Large intestine (tissue), 3 donors: ENCODE measurements around the gene MAP4K4. TPM values are rescaled to one million over a fixed set of nuclear protein-coding genes. Genes with fewer than 3 reads are reported as not detected.

Experiments
- DNase-seq, 2 donors: peaks; one replicate each; pipeline versions ENCODE4 v3.0.0 to v3.0.0-alpha.2; 2013
- H3K27ac ChIP-seq: one replicate; pipeline ENCODE4 v1.5.1; 2013; ENCODE audit warnings: low read length
- H3K27me3 ChIP-seq: 2 replicates; pipeline ENCODE4 v1.6.1; 2013; ENCODE audit warnings: low read length; ENCODE audit not compliant: control insufficient read depth, insufficient read depth
- H3K36me3 ChIP-seq: 2 replicates; pipeline ENCODE4 v1.6.1; 2013; ENCODE audit warnings: low read length; ENCODE audit not compliant: control insufficient read depth, insufficient read depth
- H3K4me1 ChIP-seq: one replicate; pipeline ENCODE4 v1.6.1; 2013; ENCODE audit warnings: low read length; ENCODE audit not compliant: control insufficient read depth, insufficient read depth
- H3K4me3 ChIP-seq: one replicate; pipeline ENCODE4 v1.5.1; 2013; ENCODE audit warnings: low read length
- H3K9me3 ChIP-seq: one replicate; pipeline ENCODE4 v1.6.1; 2013; ENCODE audit warnings: mild to moderate bottlenecking, low read depth, low read length, moderate library complexity; ENCODE audit not compliant: control insufficient read depth
- WGBS: methylation state at CpG from one replicate; pipeline ENCODE4 v1.1.5; 2013; ENCODE audit warnings: low lambda C conversion rate; ENCODE audit not compliant: insufficient coverage; 5-methylcytosine and 5-hydroxymethylcytosine counted together
- polyA plus RNA-seq: library from polyadenylated mRNA; unstranded; fragments of 120-200 nt; gene quantifications from one replicate; pipeline ENCODE4 v1.2.1, GENCODE V29; 2013

MAP4K4 gene
- polyA plus RNA-seq, 1 donor, result 39.5 TPM

GRCh38 chr2:101704816-101705578 lies 7.5 kb downstream of the MAP4K4 start:
- H3K27ac ChIP-seq, result no peak overlapping the region

GRCh38 chr2:101706121-101706818 lies 8.8 kb downstream of the MAP4K4 start:
- H3K27me3 ChIP-seq, result no peaks in the 10 kb centered on the region
- WGBS, result 63% methylated on average over 3 of the region's 4 CpGs
- H3K9me3 ChIP-seq, result no peaks in the 10 kb centered on the region
- H3K36me3 ChIP-seq, result peaks cover 6% of the 10 kb centered on the region
- H3K27ac ChIP-seq, result no peak overlapping the region
- peaks cover 3% of the 10 kb centered on the region for H3K4me1 ChIP-seq
- H3K4me3 ChIP-seq, result no peak overlapping the region
- no peak for DNase-seq

More at GRCh38 chr2:101704816-101705578, 7.5 kb downstream of the MAP4K4 start:
- Histone ChIP-seq H3K36me3 (peaks cover 6% of the 10 kb centered on the region), H3K4me1 (no peaks in the 10 kb centered on the region), H3K27me3 (no peaks in the 10 kb centered on the region), H3K9me3 (no peaks in the 10 kb centered on the region), H3K4me3 (no peak overlapping the region)
- DNase-seq, result no peak
- 100% methylated on average over 1 of the region's 3 CpGs for WGBS

GRCh38 chr2:101706819-101707177 lies 9.3 kb downstream of the MAP4K4 start:
- Histone ChIP-seq H3K27ac (no peak overlapping the region), H3K36me3 (peaks cover 6% of the 10 kb centered on the region), H3K27me3 (no peaks in the 10 kb centered on the region), H3K4me1 (peaks cover 3% of the 10 kb centered on the region), H3K4me3 (no peak overlapping the region), H3K9me3 (no peaks in the 10 kb centered on the region)
- WGBS, result no CpG with 5 or more reads among the region's 1 CpG
- no peak for DNase-seq

DNA sequence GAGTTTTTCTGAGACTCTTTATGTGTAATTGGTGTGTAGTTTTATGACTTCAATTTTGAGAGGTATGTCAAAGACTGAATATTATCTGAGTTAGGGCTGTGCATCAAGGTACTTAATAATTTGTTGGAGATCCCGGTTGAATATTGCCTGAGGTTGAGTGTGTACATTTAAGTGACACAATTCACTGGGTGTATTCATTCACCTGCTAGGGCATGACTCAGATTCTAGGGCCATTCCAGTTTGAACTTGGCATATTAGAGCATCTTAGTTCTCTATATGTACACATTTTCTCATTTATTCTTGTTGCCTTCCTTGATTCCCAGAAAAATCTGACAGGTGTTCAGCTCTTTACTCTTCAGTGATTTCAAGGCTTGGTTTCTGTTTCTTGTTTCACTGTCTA lies 12.5 kb downstream of the MAP4K4 start:
- H3K36me3 ChIP-seq, result no peaks in the 10 kb centered on the region
- no peak for DNase-seq
- H3K4me3 ChIP-seq, result no peak overlapping the region
- H3K27me3 ChIP-seq, result no peaks in the 10 kb centered on the region
- no peaks in the 10 kb centered on the region for H3K9me3 ChIP-seq
- no CpG with 5 or more reads among the region's 1 CpG for WGBS
- peaks cover 3% of the 10 kb centered on the region for H3K4me1 ChIP-seq
- no peak overlapping the region for H3K27ac ChIP-seq

DNA sequence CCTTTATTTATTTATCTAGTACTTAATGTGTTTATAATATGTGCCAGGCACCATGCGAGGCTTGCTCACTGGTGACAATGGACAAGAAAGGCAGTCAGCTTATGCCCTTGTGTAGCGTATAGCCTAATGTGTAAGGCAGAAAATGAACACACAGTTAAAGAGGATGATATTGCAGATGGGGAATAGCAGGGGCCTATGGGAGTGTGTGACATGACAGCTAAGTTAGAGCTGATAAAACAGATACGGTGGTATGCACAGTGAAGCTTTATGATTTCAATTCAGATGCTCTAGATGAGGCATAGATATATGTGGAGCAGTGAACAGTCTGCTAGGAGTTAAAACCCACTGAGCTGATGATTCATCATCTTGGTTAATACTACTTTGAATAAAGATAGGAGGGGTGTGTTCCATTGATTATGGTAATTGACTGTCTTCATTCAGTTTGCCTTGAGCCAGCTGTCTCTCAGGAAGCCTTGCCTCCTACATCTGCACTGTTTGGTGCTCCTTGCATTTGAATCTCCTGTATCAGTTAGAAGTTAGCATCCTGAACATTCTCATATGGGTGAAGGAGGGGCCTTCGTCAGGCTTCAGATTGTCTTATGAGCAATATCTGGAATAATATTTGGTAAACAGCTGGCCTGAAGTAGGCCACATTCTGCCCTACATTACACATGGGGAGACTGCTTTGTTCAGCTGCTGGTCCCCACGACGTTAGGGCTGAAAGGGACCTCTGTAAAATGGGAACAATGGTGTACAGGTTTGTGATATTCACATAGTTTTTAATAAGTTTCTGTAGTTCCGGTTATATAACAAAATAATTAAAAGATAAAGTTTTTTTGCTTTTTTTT lies 13.2 kb downstream of the MAP4K4 start:
- Histone ChIP-seq H3K4me3 (no peak overlapping the region), H3K27ac (no peak overlapping the region), H3K36me3 (no peaks in the 10 kb centered on the region), H3K4me1 (peaks cover 3% of the 10 kb centered on the region), H3K27me3 (no peaks in the 10 kb centered on the region), H3K9me3 (no peaks in the 10 kb centered on the region)
- 100% methylated on average over 1 of the region's 7 CpGs for WGBS
- DNase-seq, result no peak

DNA sequence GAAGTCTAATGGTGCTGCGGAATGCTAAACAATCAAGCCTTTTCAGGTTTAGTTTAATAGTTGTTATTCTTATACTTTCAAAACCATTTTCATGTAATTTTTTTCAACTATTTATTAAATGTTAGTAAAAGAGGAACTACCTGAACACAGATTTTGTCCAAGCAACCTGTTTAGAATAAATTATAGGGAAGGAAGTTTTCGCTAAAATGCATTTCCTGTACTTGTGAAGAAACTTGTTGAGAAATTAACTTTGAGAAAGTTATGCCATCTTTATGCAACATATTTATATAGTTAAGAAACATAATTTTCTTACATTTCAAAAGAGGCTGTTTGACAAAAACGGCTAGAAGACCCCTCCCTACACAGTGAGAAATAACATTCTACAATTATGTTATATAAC lies 16.6 kb downstream of the MAP4K4 start:
- H3K4me1 ChIP-seq, result peaks cover 3% of the 10 kb centered on the region
- DNase-seq, result no peak
- H3K27me3 ChIP-seq, result no peaks in the 10 kb centered on the region
- WGBS, result 89% methylated on average over 1 of the region's 3 CpGs
- H3K9me3 ChIP-seq, result no peaks in the 10 kb centered on the region
- no peak overlapping the region for H3K27ac ChIP-seq
- no peak overlapping the region for H3K4me3 ChIP-seq
- no peaks in the 10 kb centered on the region for H3K36me3 ChIP-seq

GRCh38 chr2:101717071-101717845 lies 19.8 kb downstream of the MAP4K4 start:
- Histone ChIP-seq H3K36me3 (no peaks in the 10 kb centered on the region), H3K4me3 (no peak overlapping the region), H3K4me1 (no peaks in the 10 kb centered on the region), H3K27me3 (no peaks in the 10 kb centered on the region), H3K9me3 (no peaks in the 10 kb centered on the region), H3K27ac (no peak overlapping the region)
- 88% methylated on average over 3 of the region's 9 CpGs for WGBS
- DNase-seq, result no peak

GRCh38 chr2:101718479-101718878 lies 21.0 kb downstream of the MAP4K4 start:
- Histone ChIP-seq H3K4me1 (no peaks in the 10 kb centered on the region), H3K9me3 (no peaks in the 10 kb centered on the region), H3K27ac (no peak overlapping the region), H3K36me3 (no peaks in the 10 kb centered on the region), H3K27me3 (no peaks in the 10 kb centered on the region), H3K4me3 (no peak overlapping the region)
- no peak for DNase-seq
- no CpG with 5 or more reads among the region's 1 CpG for WGBS

DNA sequence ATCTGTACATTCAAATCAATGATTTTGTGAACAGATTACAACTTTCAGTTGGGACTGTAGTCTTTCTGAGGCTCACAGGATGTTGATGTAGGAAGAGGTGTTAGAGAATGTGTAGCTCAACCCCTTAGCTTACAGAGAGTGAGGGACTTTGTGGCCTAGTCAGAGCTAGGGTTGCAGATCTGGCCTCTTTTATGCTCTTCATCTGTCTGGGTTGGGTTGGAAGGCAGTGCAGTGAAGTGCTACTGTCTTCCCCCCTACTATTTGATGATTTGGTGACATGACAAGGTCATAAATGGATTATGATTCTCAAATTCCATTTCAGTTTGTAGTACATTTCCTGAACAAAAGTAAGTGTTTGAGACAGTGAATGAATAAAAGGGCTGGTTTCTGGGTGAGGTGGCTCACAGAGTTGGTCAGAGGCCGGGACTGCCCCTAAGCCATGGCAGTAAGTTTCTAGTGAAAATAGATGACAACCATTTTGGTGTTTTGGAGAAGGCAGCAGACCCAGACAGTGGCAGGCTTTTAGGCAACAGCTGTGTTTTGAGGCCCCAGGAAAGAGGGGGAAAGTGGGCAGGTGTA lies 21.6 kb downstream of the MAP4K4 start:
- Histone ChIP-seq H3K4me1 (no peaks in the 10 kb centered on the region), H3K27me3 (no peaks in the 10 kb centered on the region), H3K27ac (no peak overlapping the region), H3K4me3 (no peak overlapping the region), H3K9me3 (no peaks in the 10 kb centered on the region), H3K36me3 (no peaks in the 10 kb centered on the region)
- no CpG with 5 or more reads among the region's 1 CpG for WGBS
- DNase-seq, result no peak
